ENCODE measurements around the gene LATS2.

The LATS2 gene

GRCh38 chr13:21061029-21061763, at the start of gene LATS2:
Gene LATS2 (minus strand): TSS chr13:21061586. CDS start chr13:21046026, 15,560 bp downstream.
- DNase-seq (ENCODE audit: low read depth in 3 of 3) = peak in 1 of 3 experiments; percentile 50

GRCh38 chr13:21109168-21109567, 47.8 kb upstream of the LATS2 start:
- no peak for DNase-seq (ENCODE audit: low read depth in 3 of 3)

DNA sequence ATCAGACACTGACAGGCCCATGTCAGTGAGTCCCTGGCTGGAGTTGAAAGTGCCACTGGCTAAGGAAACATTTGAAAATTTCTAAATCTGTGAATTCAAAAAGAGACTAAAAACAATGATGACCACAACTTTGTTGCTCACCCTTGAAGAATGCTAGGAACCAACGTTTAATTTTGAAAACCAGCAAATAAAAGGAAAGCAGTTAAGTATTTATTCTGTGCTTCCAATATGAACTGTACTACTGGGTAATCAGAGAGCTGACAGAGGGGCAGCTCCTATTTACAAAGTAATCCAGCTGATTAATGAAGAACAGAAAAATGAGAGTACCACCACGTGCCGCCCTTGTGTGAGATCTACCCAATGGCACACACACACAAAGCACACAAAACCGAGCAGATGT, 44.7 kb upstream of the LATS2 start:
- DNase-seq (ENCODE audit: low read depth in 3 of 3) = no peak

GRCh38 chr13:21104199-21105019, 43.0 kb upstream of the LATS2 start:
- no peak for DNase-seq (ENCODE audit: low read depth in 3 of 3)

DNA sequence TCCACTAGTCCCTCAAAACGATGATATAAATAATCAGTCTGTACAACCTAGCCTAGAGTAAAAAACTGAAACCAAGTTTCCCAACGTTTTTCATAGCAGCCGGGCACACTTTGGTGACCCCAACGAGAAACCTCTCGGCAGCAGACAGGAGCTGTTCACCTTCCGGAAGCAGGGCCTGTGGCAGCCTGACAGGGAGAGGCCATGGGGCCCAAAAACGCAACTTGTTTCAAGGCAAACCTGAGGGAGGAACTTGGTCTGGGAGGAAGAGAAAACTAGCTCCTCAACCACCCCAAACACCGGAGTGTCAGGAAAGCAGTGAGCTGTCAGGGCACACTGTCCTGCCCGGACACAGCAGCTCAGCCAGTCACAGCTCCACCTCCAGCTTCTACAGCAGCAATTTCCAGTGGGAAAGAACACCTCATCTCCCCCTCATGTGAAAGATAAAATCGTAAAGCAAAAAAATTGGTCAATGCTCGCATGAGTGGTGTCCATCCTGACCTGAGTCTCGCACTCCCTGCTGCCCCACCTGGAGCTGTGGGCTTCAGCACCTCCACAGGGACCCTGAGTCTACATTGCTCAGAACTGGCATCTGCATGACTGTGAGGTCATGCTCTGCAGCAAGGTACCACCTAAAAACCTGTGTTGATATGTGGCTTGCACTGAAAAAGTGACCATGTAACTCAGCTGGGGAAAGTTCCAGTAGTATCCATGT, 40.6 kb upstream of the LATS2 start:
- DNase-seq (ENCODE audit: low read depth in 3 of 3) = no peak

DNA sequence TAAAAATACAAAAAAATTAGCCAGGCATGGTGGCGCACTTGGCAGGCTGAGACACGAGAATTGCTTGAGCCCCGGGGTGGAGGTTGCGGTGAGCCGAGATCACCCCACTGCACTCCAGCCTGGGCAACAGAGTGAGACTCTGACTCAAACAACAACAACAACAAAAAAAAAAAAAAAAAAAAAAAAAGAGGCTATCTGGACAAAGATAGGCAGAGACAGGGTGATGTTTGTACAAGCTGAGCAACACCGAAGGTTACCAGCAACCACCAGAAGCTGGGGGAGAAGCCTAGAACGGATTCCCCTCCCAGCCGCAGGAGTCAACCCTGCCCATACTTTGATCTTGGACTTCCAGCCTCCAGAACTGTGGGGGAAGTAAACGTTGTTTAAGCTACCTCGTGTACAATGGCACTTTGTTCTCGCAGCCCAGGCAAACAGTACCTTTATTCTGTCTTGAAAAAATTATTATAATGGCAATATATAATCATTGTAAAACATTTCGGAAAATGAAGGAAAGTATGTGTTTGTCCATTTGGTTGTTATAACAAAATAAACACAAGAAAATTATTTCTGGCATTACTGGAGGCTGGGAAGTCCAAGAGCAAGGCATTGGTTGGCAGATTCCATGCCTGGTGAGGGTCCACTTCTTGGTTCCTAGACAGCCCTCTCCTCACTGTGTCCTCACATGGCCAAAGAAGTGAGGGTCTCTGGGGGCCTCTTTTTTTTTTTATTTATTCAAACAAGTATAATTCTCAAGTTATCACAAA, 39.8 kb upstream of the LATS2 start:
- no peak for DNase-seq (ENCODE audit: low read depth in 3 of 3)

DNA sequence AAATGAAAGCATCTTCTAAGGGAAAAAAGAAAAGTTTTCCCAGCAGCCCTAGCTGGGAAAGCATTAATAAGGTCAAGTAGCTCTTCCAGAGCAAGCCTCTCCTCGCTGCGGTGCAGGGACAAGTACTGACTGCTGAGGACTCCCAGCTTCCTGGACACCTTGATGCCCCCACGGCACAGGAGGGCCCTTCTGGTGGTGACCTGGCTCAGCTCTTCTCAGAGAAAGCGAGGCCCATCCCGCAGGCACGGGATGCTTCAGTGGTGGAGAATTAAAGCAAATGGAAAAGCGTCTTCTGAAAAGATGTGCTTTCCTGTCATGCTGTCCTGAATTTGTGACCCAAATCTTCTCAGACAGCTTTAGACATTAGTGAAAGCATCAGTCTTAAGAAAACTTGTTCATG, 38.8 kb upstream of the LATS2 start:
- no peak for DNase-seq (ENCODE audit: low read depth in 3 of 3)

DNA sequence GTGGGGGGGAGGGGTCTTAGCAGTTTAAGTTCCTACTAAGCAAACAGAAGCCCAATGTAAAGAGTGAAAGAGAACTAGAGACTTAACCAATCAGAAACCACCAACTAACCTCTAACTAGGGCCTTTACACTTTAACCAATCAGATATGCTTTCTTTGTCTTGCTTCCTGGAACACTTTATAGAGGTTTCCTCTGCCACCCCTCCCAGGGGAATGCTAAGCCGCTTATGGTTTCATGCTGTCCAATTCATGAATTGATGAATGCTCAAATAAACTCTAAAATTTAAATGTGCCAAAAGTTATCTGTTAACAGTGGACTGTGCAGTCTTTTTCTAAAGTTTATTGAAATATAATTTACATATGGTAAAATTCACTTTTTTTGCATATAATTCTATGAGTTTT, 33.9 kb upstream of the LATS2 start:
- DNase-seq (ENCODE audit: low read depth in 3 of 3) = no peak

GRCh38 chr13:21089830-21090229, 28.4 kb upstream of the LATS2 start:
- no peak for DNase-seq (ENCODE audit: low read depth in 3 of 3)

DNA sequence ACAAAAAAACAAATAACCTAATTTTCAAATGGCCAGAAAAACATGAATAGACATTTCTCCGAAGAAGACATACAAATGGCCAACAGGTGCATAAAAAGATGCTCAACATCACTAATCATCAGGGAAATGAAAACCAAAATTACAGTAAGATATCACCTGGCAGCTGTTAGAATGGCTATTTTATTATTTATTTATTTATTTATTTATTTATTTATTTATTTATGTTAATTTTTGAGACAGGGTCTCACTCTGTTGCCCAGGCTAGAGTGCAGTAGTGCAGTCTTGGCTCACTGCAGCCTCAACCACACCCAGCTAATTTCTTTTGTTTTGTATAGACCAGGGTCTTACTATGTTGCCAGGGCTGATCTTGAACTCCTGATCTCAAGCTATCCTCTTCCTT, 27.1 kb upstream of the LATS2 start:
- no peak for DNase-seq (ENCODE audit: low read depth in 3 of 3)

DNA sequence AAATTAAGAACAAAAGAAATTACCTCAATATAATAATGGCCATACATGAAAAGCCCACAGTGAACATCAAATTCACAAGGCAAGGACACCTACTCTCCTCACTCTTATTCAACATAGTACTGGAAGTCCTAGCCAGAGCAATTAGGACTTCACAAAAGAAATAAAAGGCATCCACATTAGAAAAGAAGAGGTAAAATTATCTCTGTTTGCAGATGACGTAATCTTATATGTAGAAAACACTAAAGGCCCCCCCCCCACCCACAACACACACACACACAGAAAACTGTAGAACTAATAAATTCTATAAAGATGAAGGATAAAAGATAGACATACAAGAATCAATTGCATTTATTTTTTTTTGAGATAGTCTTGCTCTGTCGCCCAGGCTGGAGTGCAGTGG, 25.5 kb upstream of the LATS2 start:
- DNase-seq (ENCODE audit: low read depth in 3 of 3) = no peak

- DNase-seq (ENCODE audit: low read depth in 3 of 3) = no peak
Measured at GRCh38 chr13:21081926-21082325, 20.5 kb upstream of the LATS2 start.

DNA sequence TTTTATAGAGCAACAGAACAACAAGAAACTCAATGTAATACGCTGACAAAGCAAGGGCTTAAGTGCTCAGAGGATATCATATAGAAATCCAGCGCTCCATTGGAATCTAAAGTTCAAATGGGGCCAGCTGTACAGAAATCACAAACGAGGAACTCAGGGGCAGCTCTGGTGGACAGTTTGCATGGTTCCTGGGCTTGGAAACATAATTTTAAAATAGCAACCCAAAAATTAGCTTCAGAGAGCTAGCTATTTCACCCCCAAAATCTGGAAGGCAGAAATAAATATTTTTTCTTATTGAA, 19.2 kb upstream of the LATS2 start:
- DNase-seq (ENCODE audit: low read depth in 3 of 3) = no peak

DNA sequence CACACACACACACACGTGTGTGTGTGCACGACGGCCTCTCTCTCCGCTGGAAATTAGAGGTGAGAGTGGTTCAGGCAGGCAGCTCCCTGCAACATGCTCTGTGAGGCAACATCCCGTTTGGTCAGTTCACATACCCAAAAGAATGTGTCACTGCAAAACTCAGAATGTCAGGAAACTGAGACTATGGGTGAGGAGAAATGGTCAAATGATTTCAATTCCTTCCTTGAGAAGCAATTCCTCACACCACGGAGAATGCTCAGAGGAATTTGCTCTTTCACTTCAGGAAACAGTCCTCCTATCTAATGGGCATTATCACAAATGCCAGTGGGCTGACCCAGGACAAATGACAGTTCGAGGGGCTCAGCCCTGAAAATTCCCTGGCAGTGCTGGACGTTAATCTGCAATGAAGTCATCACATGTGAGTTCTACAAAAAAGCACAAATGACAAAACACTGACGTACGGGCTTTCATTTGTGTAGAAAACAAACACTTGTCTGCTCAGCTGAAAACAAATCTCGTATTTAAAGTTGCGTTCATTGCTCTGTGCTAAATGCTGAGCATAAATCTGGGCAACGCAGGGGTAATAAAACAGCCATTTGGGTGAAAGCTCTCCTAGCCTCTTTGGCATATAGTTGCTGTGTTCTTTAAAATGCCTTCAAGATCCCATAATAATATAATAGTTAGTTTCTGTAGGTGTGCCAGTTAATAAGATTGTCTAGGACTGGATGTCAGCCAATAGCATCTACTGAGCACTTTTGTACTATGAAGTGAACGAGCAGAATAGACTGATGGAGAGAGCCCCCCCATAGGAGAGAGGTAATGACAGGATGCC, 18.6 kb upstream of the LATS2 start:
- no peak for DNase-seq (ENCODE audit: low read depth in 3 of 3)

GRCh38 chr13:21079221-21079620, 17.8 kb upstream of the LATS2 start:
- DNase-seq (ENCODE audit: low read depth in 3 of 3) = no peak

DNA sequence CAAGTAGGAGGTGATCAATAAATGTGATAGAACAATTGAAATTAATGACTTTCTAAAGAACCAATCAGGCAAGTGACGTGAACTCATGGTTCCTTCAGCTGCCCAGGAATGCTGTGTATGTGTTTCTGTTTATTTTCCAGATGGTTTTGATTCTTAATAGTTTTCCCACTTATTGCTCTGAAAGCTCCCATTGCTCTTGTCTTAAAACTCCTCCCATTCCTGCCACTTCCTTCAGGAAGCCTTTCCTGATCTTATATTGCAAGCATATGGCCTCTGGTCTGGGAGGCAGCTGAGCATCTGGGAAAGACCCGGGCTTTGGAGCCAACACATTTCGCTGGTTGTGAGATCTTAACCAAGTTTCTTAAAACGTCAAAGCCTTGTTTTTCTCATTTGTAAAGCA, 17.1 kb upstream of the LATS2 start:
- no peak for DNase-seq (ENCODE audit: low read depth in 3 of 3)

DNA sequence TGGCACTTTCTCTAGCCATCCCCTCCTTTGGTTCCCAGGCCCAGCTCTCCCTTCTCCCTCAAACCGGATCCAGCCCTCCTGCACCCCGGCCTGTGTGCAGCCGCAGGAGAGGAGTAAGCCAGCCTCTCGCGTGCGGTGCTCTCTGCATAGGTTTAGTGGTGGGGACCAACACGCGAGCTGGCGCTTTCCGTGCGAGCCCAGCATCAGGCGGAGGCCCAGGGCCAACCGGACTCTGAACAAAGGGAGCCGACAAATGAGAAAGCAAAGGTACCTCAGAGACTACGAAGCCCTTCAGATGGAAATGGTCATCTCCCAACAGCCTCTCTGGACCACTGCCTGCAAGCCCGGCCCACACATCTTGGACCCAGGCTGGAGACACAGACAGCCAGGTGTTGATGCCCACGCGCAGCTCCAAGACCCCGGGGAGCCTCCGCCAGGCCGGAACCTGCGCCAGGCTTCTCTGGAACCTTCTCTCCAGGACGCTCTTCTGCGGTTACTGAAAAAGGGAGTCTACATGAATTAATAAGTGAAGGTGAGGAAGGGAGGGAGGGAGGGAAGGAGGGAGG, 16.5 kb upstream of the LATS2 start:
- no peak for DNase-seq (ENCODE audit: low read depth in 3 of 3)

DNA sequence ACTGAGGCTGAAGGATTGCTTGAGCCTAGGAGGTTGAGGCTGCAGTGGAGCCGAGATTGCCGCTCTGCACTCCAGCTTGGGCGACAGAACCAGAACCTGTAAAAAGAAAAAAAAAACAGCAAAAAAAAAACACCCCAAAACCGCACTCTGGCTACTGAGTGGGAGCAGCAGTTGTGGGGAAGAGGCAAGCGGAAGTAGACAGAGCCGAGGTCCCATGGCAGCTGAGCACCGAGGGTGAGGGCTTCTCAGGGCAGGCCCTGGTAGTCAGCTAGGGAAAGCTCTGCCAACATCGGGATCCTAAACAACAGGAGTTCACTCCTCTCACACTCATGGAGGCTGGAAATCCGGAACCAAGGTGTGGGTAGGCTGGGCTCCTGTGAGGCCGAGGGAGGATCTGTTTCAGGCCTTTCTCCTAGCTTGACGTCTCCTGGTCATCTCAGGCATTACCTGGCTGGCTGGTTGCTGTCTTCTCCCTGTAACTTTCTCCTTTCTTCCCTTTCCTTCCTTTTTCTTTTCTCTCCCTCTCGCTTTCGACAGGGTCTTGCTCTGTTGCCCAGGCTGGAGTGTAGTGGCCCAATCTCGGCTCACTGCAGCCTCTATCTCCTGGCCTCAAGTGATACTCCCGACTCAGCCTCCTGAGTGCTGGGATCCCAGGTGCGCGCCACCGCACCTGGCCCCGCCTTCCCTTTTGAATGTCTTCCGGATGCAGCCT, 15.8 kb upstream of the LATS2 start:
- DNase-seq (ENCODE audit: low read depth in 3 of 3) = no peak

- DNase-seq (ENCODE audit: low read depth in 3 of 3) = no peak
Measured at GRCh38 chr13:21076253-21076652, 14.9 kb upstream of the LATS2 start.

Data from stimulated activated CD4-positive, alpha-beta T cell treated with anti-CD3 and anti-CD28 coated beads, TNF-alpha, amount 100 ng/mL, for 24 hours (primary cell).